Neural cell (in vitro differentiated cells): Measurements from ENCODE around the gene EFCC1. TPM values are rescaled to one million over a fixed set of nuclear protein-coding genes. Genes with fewer than 3 reads are reported as not detected.

Source experiments
- H2AFZ ChIP-seq: fragments of 200-600, 300-800 bp; sonication (generic), shearing (Covaris generic); 2 replicates; pipeline ENCODE4 v1.6.0; 2014; ENCODE audit warnings: low read depth, mild to moderate bottlenecking, antibody characterized with exemption, low read length, moderate library complexity
- H3F3A ChIP-seq: fragments of 200-600 bp; shearing (Covaris generic); 2 replicates; pipeline ENCODE4 v1.6.1; 2016; ENCODE audit warnings: mild to moderate bottlenecking, moderate library complexity, mixed read lengths, antibody characterized with exemption, low read length; ENCODE audit not compliant: insufficient read depth, poor library complexity, severe bottlenecking
- H3K27ac ChIP-seq: fragments of 200-600, 300-800 bp; sonication (generic), shearing (Covaris generic); 2 replicates; pipeline ENCODE4 v1.5.1; 2014; ENCODE audit warnings: mild to moderate bottlenecking, low read length, moderate library complexity
- H3K27me3 ChIP-seq: fragments of 300-800, 200-600 bp; sonication (generic), shearing (Covaris generic); 2 replicates; pipeline ENCODE4 v1.6.0; 2014; ENCODE audit warnings: mild to moderate bottlenecking, low read depth, low read length, moderate library complexity; ENCODE audit not compliant: insufficient read depth
- H3K36me3 ChIP-seq: fragments of 300-800, 200-600 bp; sonication (generic), shearing (Covaris generic); 2 replicates; pipeline ENCODE4 v1.5.1; 2014; ENCODE audit warnings: mild to moderate bottlenecking, antibody characterized with exemption, low read length, moderate library complexity; ENCODE audit not compliant: insufficient read depth
- H3K4me2 ChIP-seq: fragments of 300-800, 200-600 bp; sonication (generic), shearing (Covaris generic); 2 replicates; pipeline ENCODE4 v1.6.0; 2014; ENCODE audit warnings: mild to moderate bottlenecking, low read length
- H3K4me3 ChIP-seq: fragments of 300-800, 200-600 bp; sonication (generic), shearing (Covaris generic); 2 replicates; pipeline ENCODE4 v1.5.1; 2014; ENCODE audit warnings: mild to moderate bottlenecking, low read length, moderate library complexity
- H3K79me2 ChIP-seq: fragments of 200-600 bp; shearing (Covaris generic); replicated peaks from 2 replicates; pipeline ENCODE4 v1.6.0; 2014; ENCODE audit warnings: mild to moderate bottlenecking, low read length, moderate library complexity; ENCODE audit not compliant: insufficient read depth
- H3K9ac ChIP-seq: fragments of 300-800, 200-600 bp; sonication (generic), shearing (Covaris generic); 2 replicates; pipeline ENCODE4 v1.6.1; 2016; ENCODE audit warnings: mild to moderate bottlenecking, low read length, mixed read lengths
- H3K9me2 ChIP-seq: fragments of 200-600 bp; shearing (Covaris generic); 2 replicates; pipeline ENCODE4 v1.6.1; 2016; ENCODE audit warnings: mild to moderate bottlenecking, low read length, mixed read lengths; ENCODE audit not compliant: insufficient read depth
- H3K9me3 ChIP-seq: fragments of 200-600, 300-800 bp; sonication (generic), shearing (Covaris generic); 2 replicates; pipeline ENCODE4 v1.6.1; 2016; ENCODE audit warnings: mild to moderate bottlenecking, mixed run types, low read length, moderate library complexity, mixed read lengths
- H4K20me1 ChIP-seq: fragments of 200-600 bp; shearing (Covaris generic); 2 replicates; pipeline ENCODE4 v1.6.1; 2016; ENCODE audit warnings: mild to moderate bottlenecking, mixed run types; ENCODE audit not compliant: insufficient read depth
- CTCF ChIP-seq: fragments of 450-650 bp; IDR thresholded peaks from 2 replicates; pipeline ENCODE4 v1.5.1; 2014; ENCODE audit warnings: antibody characterized with exemption, mild to moderate bottlenecking, moderate library complexity; ENCODE audit not compliant: poor library complexity, severe bottlenecking
- EP300 ChIP-seq: fragments of 450-650 bp; conservative IDR thresholded peaks from 2 replicates; pipeline ENCODE4 v1.6.1; 2014; ENCODE audit warnings: antibody characterized with exemption, mild to moderate bottlenecking, moderate library complexity; ENCODE audit not compliant: poor library complexity, severe bottlenecking
- EZH2 ChIP-seq: fragments of 200-600, 300-800 bp; shearing (Covaris generic), sonication (generic); IDR thresholded peaks from 2 replicates; pipeline ENCODE4 v1.6.1; 2014; ENCODE audit warnings: antibody characterized with exemption, low read length, borderline replicate concordance, mild to moderate bottlenecking; ENCODE audit not compliant: insufficient read depth, poor library complexity, severe bottlenecking
- MXI1 ChIP-seq: fragments of 450-650 bp; conservative IDR thresholded peaks from 2 replicates; pipeline ENCODE4 v1.6.1; 2014; ENCODE audit warnings: antibody characterized with exemption, mild to moderate bottlenecking; ENCODE audit not compliant: poor library complexity, severe bottlenecking
- POLR2AphosphoS5 ChIP-seq: IDR thresholded peaks from 2 replicates; pipeline ENCODE4 v1.6.1; 2012
- RAD21 ChIP-seq: fragments of 450-650 bp; conservative IDR thresholded peaks from 2 replicates; pipeline ENCODE4 v1.6.1; 2014; ENCODE audit warnings: antibody characterized with exemption, mild to moderate bottlenecking, moderate library complexity
- SMC3 ChIP-seq: fragments of 450-650 bp; conservative IDR thresholded peaks from 2 replicates; pipeline ENCODE4 v1.6.1; 2014; ENCODE audit warnings: antibody characterized with exemption, mild to moderate bottlenecking, moderate library complexity; ENCODE audit not compliant: poor library complexity
- TAF1 ChIP-seq: IDR thresholded peaks from 2 replicates; pipeline ENCODE4 v1.6.1; 2012; ENCODE audit warnings: low read depth
- polyA plus RNA-seq: library from polyadenylated mRNA; depleted of rRNA; stranded (reverse); fragments of >200 nt; gene quantifications from 2 replicates; pipeline ENCODE4 v1.2.3, GENCODE V29; 2014
- TF ChIP-seq, protein P1 (sequence below): IDR thresholded peaks from 2 replicates; pipeline ENCODE4 v1.6.1; 2012; ENCODE audit warnings: borderline replicate concordance

EFCC1 gene
- polyA plus RNA-seq, 1 donor from 2014 or later = not detected

DNA sequence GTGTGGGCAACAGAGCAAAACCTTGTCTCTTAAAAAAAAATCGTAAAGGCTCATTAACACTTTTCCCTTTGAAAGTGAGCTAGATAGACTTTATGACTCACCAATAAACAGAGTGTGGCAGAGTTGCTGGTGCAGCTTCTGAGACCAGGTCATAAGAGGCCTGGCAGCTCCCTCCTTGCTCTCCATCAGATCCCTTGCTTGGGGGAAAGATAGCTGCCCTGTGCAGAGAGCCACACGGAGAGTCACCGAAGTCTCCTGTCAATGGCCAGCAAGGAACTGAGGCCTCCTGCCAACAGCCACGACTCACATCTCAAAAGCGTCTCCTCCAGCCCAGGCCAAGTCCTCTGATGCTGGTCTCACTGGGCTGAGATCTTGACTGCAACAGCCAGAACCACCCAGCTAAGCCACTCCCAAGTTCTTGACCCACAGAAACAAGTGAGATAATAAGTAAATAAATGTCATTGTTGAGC, 50.8 kb downstream of the EFCC1 start:
- Histone ChIP-seq H3K9me2 (no peaks in the 10 kb centered on the region), H3K27me3 (no peaks in the 10 kb centered on the region), H3K9ac (no peak overlapping the region), H2AFZ (no peak overlapping the region), H3F3A (no peaks in the 10 kb centered on the region), H4K20me1 (no peaks in the 10 kb centered on the region), H3K36me3 (no peaks in the 10 kb centered on the region), H3K27ac (no peak overlapping the region), H3K9me3 (no peaks in the 10 kb centered on the region), H3K4me2 (no peak overlapping the region), H3K79me2 (no peaks in the 10 kb centered on the region), H3K4me3 (no peak overlapping the region)
- TF ChIP-seq CTCF (no peak), SMC3 (no peak), EP300 (no peak), TAF1 (no peak), EZH2 (no peak), RAD21 (no peak)
- TF ChIP-seq, protein P1, sequence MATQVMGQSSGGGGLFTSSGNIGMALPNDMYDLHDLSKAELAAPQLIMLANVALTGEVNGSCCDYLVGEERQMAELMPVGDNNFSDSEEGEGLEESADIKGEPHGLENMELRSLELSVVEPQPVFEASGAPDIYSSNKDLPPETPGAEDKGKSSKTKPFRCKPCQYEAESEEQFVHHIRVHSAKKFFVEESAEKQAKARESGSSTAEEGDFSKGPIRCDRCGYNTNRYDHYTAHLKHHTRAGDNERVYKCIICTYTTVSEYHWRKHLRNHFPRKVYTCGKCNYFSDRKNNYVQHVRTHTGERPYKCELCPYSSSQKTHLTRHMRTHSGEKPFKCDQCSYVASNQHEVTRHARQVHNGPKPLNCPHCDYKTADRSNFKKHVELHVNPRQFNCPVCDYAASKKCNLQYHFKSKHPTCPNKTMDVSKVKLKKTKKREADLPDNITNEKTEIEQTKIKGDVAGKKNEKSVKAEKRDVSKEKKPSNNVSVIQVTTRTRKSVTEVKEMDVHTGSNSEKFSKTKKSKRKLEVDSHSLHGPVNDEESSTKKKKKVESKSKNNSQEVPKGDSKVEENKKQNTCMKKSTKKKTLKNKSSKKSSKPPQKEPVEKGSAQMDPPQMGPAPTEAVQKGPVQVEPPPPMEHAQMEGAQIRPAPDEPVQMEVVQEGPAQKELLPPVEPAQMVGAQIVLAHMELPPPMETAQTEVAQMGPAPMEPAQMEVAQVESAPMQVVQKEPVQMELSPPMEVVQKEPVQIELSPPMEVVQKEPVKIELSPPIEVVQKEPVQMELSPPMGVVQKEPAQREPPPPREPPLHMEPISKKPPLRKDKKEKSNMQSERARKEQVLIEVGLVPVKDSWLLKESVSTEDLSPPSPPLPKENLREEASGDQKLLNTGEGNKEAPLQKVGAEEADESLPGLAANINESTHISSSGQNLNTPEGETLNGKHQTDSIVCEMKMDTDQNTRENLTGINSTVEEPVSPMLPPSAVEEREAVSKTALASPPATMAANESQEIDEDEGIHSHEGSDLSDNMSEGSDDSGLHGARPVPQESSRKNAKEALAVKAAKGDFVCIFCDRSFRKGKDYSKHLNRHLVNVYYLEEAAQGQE = no peak

GRCh38 chr3:129052675-129053074, 51.6 kb downstream of the EFCC1 start:
- Histone ChIP-seq H3F3A (no peaks in the 10 kb centered on the region), H3K27me3 (no peaks in the 10 kb centered on the region), H3K79me2 (no peaks in the 10 kb centered on the region), H3K9ac (no peak overlapping the region), H3K4me3 (no peak overlapping the region), H3K36me3 (no peaks in the 10 kb centered on the region), H4K20me1 (no peaks in the 10 kb centered on the region), H2AFZ (no peak overlapping the region), H3K9me2 (no peaks in the 10 kb centered on the region), H3K9me3 (no peaks in the 10 kb centered on the region), H3K27ac (no peak overlapping the region), H3K4me2 (no peak overlapping the region)
- TF ChIP-seq POLR2AphosphoS5 (no peak), EP300 (no peak), CTCF (no peak), MXI1 (no peak), RAD21 (no peak), TAF1 (no peak)
- TF ChIP-seq, protein P1 = no peak
